ENCODE data around the gene PATJ. TPM values are rescaled to one million over a fixed set of nuclear protein-coding genes. Genes with fewer than 3 reads are reported as not detected.

Gene PATJ
- total RNA-seq, 1 experiment from 2014 or later: 28.7 TPM

- POLR2A ChIA-PET (ENCODE audit: unreplicated experiment): no interaction called here
- peaks cover 3% of the 10 kb centered on the region; the same call in 1 of the 2 replicates for H3K36me3 ChIP-seq (ENCODE audit: low read depth, low read length)
- intact Hi-C loops (cut with micrococcal nuclease): loop anchor here (2.0 to 10.0 kb wide), 8 partner anchors 159 to 876 kb away; no protein-coding TSS in a partner anchor
Observed at GRCh38 chr1:61853583-61853982, 111.3 kb downstream of the PATJ start.

GRCh38 chr1:61864489-61864888 lies 122.2 kb downstream of the PATJ start:
- Histone ChIP-seq H3F3A (ENCODE audit: low read length, unreplicated experiment) (no peaks in the 10 kb centered on the region), H3K36me3 (ENCODE audit: low read depth, low read length) (peaks cover 3% of the 10 kb centered on the region; the same call in 1 of the 2 replicates), H3K9ac (ENCODE audit: low read length) (no peak overlapping the region), H3K4me2 (ENCODE audit: low read length) (no peak overlapping the region), H3K9me2 (replicated peaks; ENCODE audit: low read length) (no peaks in the 10 kb centered on the region), H3K4me1 (ENCODE audit: insufficient read depth, low read length) (peaks cover 9% of the 10 kb centered on the region; the same call in 1 of the 2 replicates), H3K4me3 (ENCODE audit: low read length) (no peak overlapping the region), H4K20me1 (ENCODE audit: low read length) (no peaks in the 10 kb centered on the region), H2AFZ (ENCODE audit: low read length) (no peak overlapping the region), H3K79me2 (ENCODE audit: low read length) (no peaks in the 10 kb centered on the region), H3K27me3 (ENCODE audit: low read length) (no peaks in the 10 kb centered on the region), H3K9me3 (ENCODE audit: low read length) (no peaks in the 10 kb centered on the region), H3K27ac (ENCODE audit: low read length) (no peak overlapping the region)
- CTCF ChIA-PET: interaction anchor here (0.7 kb wide), 2 partner anchors 17 to 127 kb away, joined by 3 to 4 read pairs; no protein-coding TSS in a partner anchor
- DNase-seq (peak; percentile 17), ATAC-seq (peak; percentile 64)
- intact Hi-C loops (cut with micrococcal nuclease): no loop called here
- no TSS peak for BruUV-seq (replicated peaks)
- POLR2A ChIA-PET (ENCODE audit: unreplicated experiment): no interaction called here
- no peak for TF ChIP-seq EZH2phosphoT487 (IDR thresholded peaks at IDR 0.05; ENCODE audit: borderline replicate concordance, low read length)
- no peak for TF ChIP-seq EZH2 (IDR thresholded peaks at IDR 0.05; ENCODE audit: low read length, unreplicated experiment)
- TF ChIP-seq, protein P1, sequence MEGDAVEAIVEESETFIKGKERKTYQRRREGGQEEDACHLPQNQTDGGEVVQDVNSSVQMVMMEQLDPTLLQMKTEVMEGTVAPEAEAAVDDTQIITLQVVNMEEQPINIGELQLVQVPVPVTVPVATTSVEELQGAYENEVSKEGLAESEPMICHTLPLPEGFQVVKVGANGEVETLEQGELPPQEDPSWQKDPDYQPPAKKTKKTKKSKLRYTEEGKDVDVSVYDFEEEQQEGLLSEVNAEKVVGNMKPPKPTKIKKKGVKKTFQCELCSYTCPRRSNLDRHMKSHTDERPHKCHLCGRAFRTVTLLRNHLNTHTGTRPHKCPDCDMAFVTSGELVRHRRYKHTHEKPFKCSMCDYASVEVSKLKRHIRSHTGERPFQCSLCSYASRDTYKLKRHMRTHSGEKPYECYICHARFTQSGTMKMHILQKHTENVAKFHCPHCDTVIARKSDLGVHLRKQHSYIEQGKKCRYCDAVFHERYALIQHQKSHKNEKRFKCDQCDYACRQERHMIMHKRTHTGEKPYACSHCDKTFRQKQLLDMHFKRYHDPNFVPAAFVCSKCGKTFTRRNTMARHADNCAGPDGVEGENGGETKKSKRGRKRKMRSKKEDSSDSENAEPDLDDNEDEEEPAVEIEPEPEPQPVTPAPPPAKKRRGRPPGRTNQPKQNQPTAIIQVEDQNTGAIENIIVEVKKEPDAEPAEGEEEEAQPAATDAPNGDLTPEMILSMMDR (conservative IDR thresholded peaks at IDR 0.05; ENCODE audit: low read depth, low read length): no peak

More at GRCh38 chr1:61853583-61853982, 111.3 kb downstream of the PATJ start:
- no peak overlapping the region for H3K4me3 ChIP-seq (ENCODE audit: low read length)
- DNase-seq: peak; percentile 29
- H3K9me3 ChIP-seq (ENCODE audit: low read length): no peaks in the 10 kb centered on the region
- ATAC-seq: peak; percentile 78
- no peaks in the 10 kb centered on the region for H3F3A ChIP-seq (ENCODE audit: low read length, unreplicated experiment)
- H3K79me2 ChIP-seq (ENCODE audit: low read length): no peaks in the 10 kb centered on the region
- H4K20me1 ChIP-seq (ENCODE audit: low read length): no peaks in the 10 kb centered on the region
- H3K27ac ChIP-seq (ENCODE audit: low read length): no peak overlapping the region
- no peaks in the 10 kb centered on the region for H3K9me2 ChIP-seq (replicated peaks; ENCODE audit: low read length)
- TF ChIP-seq, protein P1 (conservative IDR thresholded peaks at IDR 0.05; ENCODE audit: low read depth, low read length): peak; percentile 47; the same call in 1 of the 2 replicates
- no peak for TF ChIP-seq EZH2phosphoT487 (IDR thresholded peaks at IDR 0.05; ENCODE audit: borderline replicate concordance, low read length)
- no peaks in the 10 kb centered on the region for H3K27me3 ChIP-seq (ENCODE audit: low read length)
- H3K9ac ChIP-seq (ENCODE audit: low read length): no peak overlapping the region
- H3K4me1 ChIP-seq (ENCODE audit: insufficient read depth, low read length): no peaks in the 10 kb centered on the region
- CTCF ChIA-PET: interaction anchor here (0.5 to 1.1 kb wide), 7 partner anchors 14 to 1572 kb away, joined by 3 to 4 read pairs (median 3); no protein-coding TSS in a partner anchor
- no TSS peak for BruUV-seq (replicated peaks)
- H3K4me2 ChIP-seq (ENCODE audit: low read length): no peak overlapping the region
- no peak overlapping the region for H2AFZ ChIP-seq (ENCODE audit: low read length)

DNA sequence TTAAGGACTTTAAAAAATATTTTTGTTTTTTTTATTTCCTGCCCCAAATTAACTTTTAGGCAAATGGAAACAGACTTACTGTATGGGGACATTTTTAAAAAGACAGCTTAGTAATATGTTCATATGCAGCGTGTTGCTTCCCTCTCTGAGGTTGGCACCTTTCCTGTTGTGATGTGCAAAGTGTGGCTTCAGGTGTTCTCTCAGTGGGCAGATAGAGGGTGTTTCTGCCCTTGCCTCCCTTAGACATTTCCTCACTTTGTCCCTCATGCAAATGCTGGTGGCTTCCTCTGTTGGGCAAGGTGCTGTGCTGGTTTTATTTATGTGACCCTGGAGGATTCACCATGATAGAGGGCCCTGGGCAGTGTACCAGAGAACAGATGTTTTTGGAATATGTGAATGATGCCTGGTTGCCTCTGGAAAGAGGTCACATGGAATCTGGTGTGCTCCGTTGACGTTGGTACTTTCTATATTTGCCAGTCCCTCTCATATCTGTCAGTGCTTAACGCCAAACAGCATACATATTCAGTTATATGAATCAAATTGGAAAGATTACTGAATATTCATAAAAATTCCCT lies 123.5 kb downstream of the PATJ start:
- ATAC-seq (no peak), DNase-seq (no peak)
- peaks cover 9% of the 10 kb centered on the region; the same call in 1 of the 2 replicates for H3K4me1 ChIP-seq (ENCODE audit: insufficient read depth, low read length)
- ChIA-PET POLR2A (ENCODE audit: unreplicated experiment) (no interaction called here), CTCF (no interaction called here)
- no TSS peak for BruUV-seq (replicated peaks)
- no peak overlapping the region for H2AFZ ChIP-seq (ENCODE audit: low read length)
- no peaks in the 10 kb centered on the region for H3K9me3 ChIP-seq (ENCODE audit: low read length)
- H3K4me3 ChIP-seq (ENCODE audit: low read length): no peak overlapping the region
- H3K27ac ChIP-seq (ENCODE audit: low read length): no peak overlapping the region
- no peaks in the 10 kb centered on the region for H3K79me2 ChIP-seq (ENCODE audit: low read length)
- no peaks in the 10 kb centered on the region for H3K9me2 ChIP-seq (replicated peaks; ENCODE audit: low read length)
- H3K27me3 ChIP-seq (ENCODE audit: low read length): no peaks in the 10 kb centered on the region
- no peaks in the 10 kb centered on the region for H3F3A ChIP-seq (ENCODE audit: low read length, unreplicated experiment)
- H4K20me1 ChIP-seq (ENCODE audit: low read length): no peaks in the 10 kb centered on the region
- H3K4me2 ChIP-seq (ENCODE audit: low read length): no peak overlapping the region
- H3K9ac ChIP-seq (ENCODE audit: low read length): no peak overlapping the region
- intact Hi-C loops (cut with micrococcal nuclease): no loop called here
- no peak for TF ChIP-seq EZH2phosphoT487 (IDR thresholded peaks at IDR 0.05; ENCODE audit: borderline replicate concordance, low read length)
- no peak for TF ChIP-seq EZH2 (IDR thresholded peaks at IDR 0.05; ENCODE audit: low read length, unreplicated experiment)
- TF ChIP-seq, protein P1 (conservative IDR thresholded peaks at IDR 0.05; ENCODE audit: low read depth, low read length): no peak
- H3K36me3 ChIP-seq (ENCODE audit: low read depth, low read length): peaks cover 3% of the 10 kb centered on the region; the same call in 1 of the 2 replicates
